Endothelial cell (in vitro differentiated cells): ENCODE measurements around the gene RAB33B. TPM values are rescaled to one million over a fixed set of nuclear protein-coding genes. Genes with fewer than 3 reads are reported as not detected.
"Not testable (repeated sequence)": the region's sequence is repeated elsewhere in the genome, so short reads cannot be mapped to it uniquely, and the experiment has no call there.

Experiments used
- DNase-seq: peaks from one replicate; pipeline ENCODE4 v3.0.0; 2021; ENCODE audit warnings: low spot score
- H3K27ac Mint-ChIP-seq: one replicate; pipeline ENCODE4 v1.8.0; 2021; ENCODE audit warnings: mixed read lengths, inconsistent platforms; ENCODE audit not compliant: unreplicated experiment
- H3K27me3 Mint-ChIP-seq: one replicate; pipeline ENCODE4 v1.8.0; 2021; ENCODE audit warnings: mild to moderate bottlenecking, moderate library complexity, mixed read lengths, inconsistent platforms; ENCODE audit not compliant: unreplicated experiment
- H3K36me3 Mint-ChIP-seq: one replicate; pipeline ENCODE4 v1.8.0; 2021; ENCODE audit warnings: mild to moderate bottlenecking, low read depth, mixed read lengths, inconsistent platforms; ENCODE audit not compliant: unreplicated experiment
- H3K4me1 Mint-ChIP-seq: one replicate; pipeline ENCODE4 v1.8.0; 2021; ENCODE audit warnings: mild to moderate bottlenecking, mixed read lengths, inconsistent platforms; ENCODE audit not compliant: unreplicated experiment
- H3K4me3 Mint-ChIP-seq: one replicate; pipeline ENCODE4 v1.8.0; 2021; ENCODE audit warnings: mild to moderate bottlenecking, mixed read lengths, inconsistent platforms; ENCODE audit not compliant: unreplicated experiment
- H3K9me3 Mint-ChIP-seq: one replicate; pipeline ENCODE4 v1.8.0; 2021; ENCODE audit warnings: mixed read lengths, inconsistent platforms; ENCODE audit not compliant: unreplicated experiment
- total RNA-seq: library from RNA; stranded (reverse); fragmentation: NEBNext Ultra II Directional; extraction: Animal tissue kit (Norgen Biotek cat#: 25700); gene quantifications from one replicate; pipeline ENCODE4 v1.2.1, GENCODE V29; 2021; ENCODE audit not compliant: unreplicated experiment
- TF ChIP-seq, protein P1 (sequence below): fragments of 200-600 bp; sonication (generic); IDR thresholded peaks from one replicate; pipeline ENCODE4 v1.5.0; 2021; ENCODE audit warnings: antibody characterized with exemption; ENCODE audit not compliant: unreplicated experiment

The RAB33B gene
- total RNA-seq, 1 donor from 2014 or later, result 11.4 TPM

GRCh38 chr4:139420652-139421051 is 33.3 kb upstream of the RAB33B start:
- Mint-ChIP-seq H3K4me1 (peaks cover 23% of the 10 kb centered on the region), H3K27me3 (peaks cover 10% of the 10 kb centered on the region), H3K27ac (peak overlapping the region; percentile 99), H3K9me3 (no peaks in the 10 kb centered on the region), H3K4me3 (peak overlapping the region; percentile 6), H3K36me3 (peaks cover 24% of the 10 kb centered on the region)
- TF ChIP-seq, protein P1, sequence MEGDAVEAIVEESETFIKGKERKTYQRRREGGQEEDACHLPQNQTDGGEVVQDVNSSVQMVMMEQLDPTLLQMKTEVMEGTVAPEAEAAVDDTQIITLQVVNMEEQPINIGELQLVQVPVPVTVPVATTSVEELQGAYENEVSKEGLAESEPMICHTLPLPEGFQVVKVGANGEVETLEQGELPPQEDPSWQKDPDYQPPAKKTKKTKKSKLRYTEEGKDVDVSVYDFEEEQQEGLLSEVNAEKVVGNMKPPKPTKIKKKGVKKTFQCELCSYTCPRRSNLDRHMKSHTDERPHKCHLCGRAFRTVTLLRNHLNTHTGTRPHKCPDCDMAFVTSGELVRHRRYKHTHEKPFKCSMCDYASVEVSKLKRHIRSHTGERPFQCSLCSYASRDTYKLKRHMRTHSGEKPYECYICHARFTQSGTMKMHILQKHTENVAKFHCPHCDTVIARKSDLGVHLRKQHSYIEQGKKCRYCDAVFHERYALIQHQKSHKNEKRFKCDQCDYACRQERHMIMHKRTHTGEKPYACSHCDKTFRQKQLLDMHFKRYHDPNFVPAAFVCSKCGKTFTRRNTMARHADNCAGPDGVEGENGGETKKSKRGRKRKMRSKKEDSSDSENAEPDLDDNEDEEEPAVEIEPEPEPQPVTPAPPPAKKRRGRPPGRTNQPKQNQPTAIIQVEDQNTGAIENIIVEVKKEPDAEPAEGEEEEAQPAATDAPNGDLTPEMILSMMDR, result no peak
- DNase-seq, result no peak

DNA sequence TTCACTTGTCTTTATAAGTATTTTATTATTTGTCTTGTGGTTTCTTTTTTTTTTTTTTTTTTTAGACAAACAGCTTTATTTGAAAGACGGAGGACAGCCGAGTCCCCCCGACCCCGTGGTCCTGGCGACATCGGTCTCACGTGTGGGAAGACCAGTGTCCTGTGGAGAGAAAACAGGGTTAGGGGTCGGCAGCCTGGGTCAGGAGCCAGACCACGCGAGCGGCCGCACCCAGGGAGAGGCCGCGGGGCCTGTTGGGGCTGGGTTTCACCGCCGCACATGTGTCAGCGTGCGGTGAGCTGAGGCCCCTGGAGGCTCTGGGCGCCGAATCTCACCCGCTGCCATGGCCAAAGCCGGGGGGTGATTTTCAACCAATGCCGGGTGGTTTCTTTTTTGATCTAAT is 17.8 kb upstream of the RAB33B start:
- Mint-ChIP-seq H3K36me3 (peaks cover 43% of the 10 kb centered on the region), H3K27ac (no peak overlapping the region), H3K27me3 (peaks cover 3% of the 10 kb centered on the region)

DNA sequence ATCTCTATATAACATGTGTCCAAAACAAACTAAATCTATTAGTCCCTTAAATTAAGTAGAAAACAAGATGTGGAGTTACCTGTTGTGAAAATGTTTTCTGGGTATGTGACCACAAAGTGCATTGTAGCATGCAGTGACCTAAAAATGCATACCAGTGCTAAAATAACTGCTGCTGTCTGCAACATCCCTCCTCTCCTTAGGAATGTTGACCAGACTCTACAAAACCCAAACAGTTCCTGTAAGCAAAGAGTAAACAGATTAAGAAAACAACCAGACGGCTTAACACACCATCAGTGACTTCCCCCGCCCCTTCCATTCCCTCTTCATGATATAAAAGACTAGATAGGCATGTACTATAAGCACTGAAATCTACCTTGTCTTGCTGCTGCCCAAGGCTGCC is 15.8 kb upstream of the RAB33B start:
- TF ChIP-seq, protein P1, result no peak
- Mint-ChIP-seq H3K36me3 (peaks cover 36% of the 10 kb centered on the region), H3K4me1 (no peaks in the 10 kb centered on the region), H3K4me3 (peak overlapping the region; percentile 26), H3K27ac (no peak overlapping the region), H3K9me3 (no peaks in the 10 kb centered on the region), H3K27me3 (peaks cover 3% of the 10 kb centered on the region)
- DNase-seq, result no peak

More for the DNA sequence above, 17.8 kb upstream of the RAB33B start:
- H3K4me3 Mint-ChIP-seq, result no peak overlapping the region
- DNase-seq, result no peak
- H3K4me1 Mint-ChIP-seq, result no peaks in the 10 kb centered on the region
- TF ChIP-seq, protein P1, result no peak
- H3K9me3 Mint-ChIP-seq, result no peaks in the 10 kb centered on the region

GRCh38 chr4:139441029-139441428 is 12.9 kb upstream of the RAB33B start:
- H3K9me3 Mint-ChIP-seq, result no peaks in the 10 kb centered on the region
- H3K27ac Mint-ChIP-seq, result no peak overlapping the region
- TF ChIP-seq, protein P1, result no peak
- no peak for DNase-seq
- H3K27me3 Mint-ChIP-seq, result peaks cover 3% of the 10 kb centered on the region
- no peak overlapping the region for H3K4me3 Mint-ChIP-seq
- H3K4me1 Mint-ChIP-seq, result no peaks in the 10 kb centered on the region
- peaks cover 38% of the 10 kb centered on the region for H3K36me3 Mint-ChIP-seq

- Mint-ChIP-seq H3K27me3 (no peaks in the 10 kb centered on the region), H3K4me1 (no peaks in the 10 kb centered on the region), H3K9me3 (no peaks in the 10 kb centered on the region), H3K4me3 (peak overlapping the region; percentile 40), H3K36me3 (peaks cover 26% of the 10 kb centered on the region), H3K27ac (no peak overlapping the region)
- TF ChIP-seq, protein P1, result no peak
- no peak for DNase-seq
Observed at GRCh38 chr4:139443661-139444060, 10.3 kb upstream of the RAB33B start.

DNA sequence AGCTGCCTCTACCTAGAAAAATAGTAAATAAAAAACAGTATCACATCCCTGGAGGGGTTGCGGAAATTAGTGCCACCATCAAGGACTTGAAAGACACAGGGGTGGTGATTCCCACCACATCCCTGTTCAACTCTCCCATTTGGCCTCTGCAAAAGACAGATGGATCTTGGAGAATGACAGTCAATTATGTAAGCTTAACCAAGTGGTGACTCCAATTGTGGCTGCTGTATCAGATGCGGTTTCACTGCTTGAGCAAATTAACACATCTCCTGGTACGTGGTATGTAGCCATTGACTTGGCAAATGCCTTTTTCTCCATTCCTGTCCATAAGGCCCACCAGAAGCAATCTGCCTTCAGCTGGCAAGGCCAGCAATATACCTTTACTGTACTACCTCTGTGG is 9.0 kb upstream of the RAB33B start:
- not testable (repeated sequence) for H3K4me3 Mint-ChIP-seq, H3K9me3 Mint-ChIP-seq, H3K4me1 Mint-ChIP-seq, H3K27me3 Mint-ChIP-seq, H3K27ac Mint-ChIP-seq, DNase-seq
- H3K36me3 Mint-ChIP-seq, result peaks cover 24% of the 10 kb centered on the region

DNA sequence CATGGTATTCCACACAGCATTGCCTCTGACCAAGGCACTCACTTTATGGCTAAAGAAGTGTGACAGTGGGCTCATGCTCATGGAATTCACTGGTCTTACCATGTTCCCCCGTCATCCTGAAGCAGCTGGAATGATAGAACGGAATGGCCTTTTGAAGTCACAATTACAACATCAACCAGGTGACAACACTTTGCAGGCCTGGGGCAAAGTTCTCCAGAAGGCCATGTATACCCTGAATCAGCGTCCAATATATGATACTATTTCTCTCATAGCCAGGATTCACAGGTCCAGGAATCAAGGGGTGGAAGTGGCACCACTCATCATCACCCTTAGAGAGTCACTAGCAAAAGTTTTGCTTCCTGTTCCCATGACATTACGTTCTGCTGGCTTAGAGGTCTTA is 6.8 kb upstream of the RAB33B start:
- not testable (repeated sequence) for H3K9me3 Mint-ChIP-seq, DNase-seq, H3K4me3 Mint-ChIP-seq, H3K27me3 Mint-ChIP-seq, H3K27ac Mint-ChIP-seq, H3K4me1 Mint-ChIP-seq
- H3K36me3 Mint-ChIP-seq, result peaks cover 20% of the 10 kb centered on the region
